ENCODE measurements around the gene TSPAN12.

The TSPAN12 gene

DNA sequence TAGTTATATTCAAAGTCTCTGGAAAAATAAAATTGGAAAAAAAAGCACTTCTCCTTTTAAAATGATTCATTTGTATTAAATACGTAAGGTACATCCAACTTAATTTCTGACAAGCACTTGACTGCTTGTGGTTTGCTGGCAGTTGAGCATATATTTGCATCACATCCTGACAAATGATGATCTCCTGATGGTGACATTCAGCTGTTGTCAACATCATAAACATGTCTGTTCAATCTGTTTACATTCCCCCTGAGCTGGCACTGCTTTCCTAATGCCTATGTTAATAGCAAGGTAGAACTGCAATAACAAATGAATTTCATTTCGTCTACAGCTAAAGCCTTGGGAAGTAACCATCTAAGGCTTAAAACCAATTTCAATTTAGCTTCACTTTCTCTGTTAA lies 24.4 kb downstream of the TSPAN12 start:
- DNase-seq (ENCODE audit: low read depth in 1 of 2, low spot score in 1 of 2): no peak
- Histone ChIP-seq H3K4me3 (replicated peaks; ENCODE audit: insufficient read depth, low read length) (no peak overlapping the region), H3K27ac (replicated peaks) (no peak overlapping the region)

DNA sequence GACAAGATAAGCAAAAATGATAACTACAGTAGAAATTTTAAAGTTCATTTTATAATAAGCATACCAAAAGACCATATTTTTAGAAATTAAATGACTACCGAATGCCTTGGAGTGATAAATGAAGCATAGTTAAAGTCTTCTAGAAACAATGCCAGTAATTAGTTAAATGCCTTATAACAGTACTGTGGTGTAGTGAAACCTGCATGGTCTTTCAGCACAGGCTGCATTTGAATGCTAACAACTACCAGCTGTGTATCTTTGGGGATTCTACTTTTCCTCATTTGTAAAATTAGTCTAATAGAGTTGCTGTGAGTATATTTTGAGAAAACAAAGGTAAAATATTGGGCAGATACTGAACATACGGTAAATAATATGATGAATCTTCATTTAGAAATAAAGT lies 25.1 kb downstream of the TSPAN12 start:
- no peaks in the 10 kb centered on the region for H3K27me3 ChIP-seq (ENCODE audit: insufficient read depth, poor library complexity, severe bottlenecking)
- H3K27ac ChIP-seq (replicated peaks): no peak overlapping the region
- no peak for DNase-seq (ENCODE audit: low read depth in 1 of 2, low spot score in 1 of 2)
- no peak for TF ChIP-seq GABPA (IDR thresholded peaks at IDR 0.05; ENCODE audit: low read depth)
- no peak for TF ChIP-seq POLR2AphosphoS5 (IDR thresholded peaks at IDR 0.05; ENCODE audit: low read depth)
- TF ChIP-seq, protein P1, sequence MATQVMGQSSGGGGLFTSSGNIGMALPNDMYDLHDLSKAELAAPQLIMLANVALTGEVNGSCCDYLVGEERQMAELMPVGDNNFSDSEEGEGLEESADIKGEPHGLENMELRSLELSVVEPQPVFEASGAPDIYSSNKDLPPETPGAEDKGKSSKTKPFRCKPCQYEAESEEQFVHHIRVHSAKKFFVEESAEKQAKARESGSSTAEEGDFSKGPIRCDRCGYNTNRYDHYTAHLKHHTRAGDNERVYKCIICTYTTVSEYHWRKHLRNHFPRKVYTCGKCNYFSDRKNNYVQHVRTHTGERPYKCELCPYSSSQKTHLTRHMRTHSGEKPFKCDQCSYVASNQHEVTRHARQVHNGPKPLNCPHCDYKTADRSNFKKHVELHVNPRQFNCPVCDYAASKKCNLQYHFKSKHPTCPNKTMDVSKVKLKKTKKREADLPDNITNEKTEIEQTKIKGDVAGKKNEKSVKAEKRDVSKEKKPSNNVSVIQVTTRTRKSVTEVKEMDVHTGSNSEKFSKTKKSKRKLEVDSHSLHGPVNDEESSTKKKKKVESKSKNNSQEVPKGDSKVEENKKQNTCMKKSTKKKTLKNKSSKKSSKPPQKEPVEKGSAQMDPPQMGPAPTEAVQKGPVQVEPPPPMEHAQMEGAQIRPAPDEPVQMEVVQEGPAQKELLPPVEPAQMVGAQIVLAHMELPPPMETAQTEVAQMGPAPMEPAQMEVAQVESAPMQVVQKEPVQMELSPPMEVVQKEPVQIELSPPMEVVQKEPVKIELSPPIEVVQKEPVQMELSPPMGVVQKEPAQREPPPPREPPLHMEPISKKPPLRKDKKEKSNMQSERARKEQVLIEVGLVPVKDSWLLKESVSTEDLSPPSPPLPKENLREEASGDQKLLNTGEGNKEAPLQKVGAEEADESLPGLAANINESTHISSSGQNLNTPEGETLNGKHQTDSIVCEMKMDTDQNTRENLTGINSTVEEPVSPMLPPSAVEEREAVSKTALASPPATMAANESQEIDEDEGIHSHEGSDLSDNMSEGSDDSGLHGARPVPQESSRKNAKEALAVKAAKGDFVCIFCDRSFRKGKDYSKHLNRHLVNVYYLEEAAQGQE (IDR thresholded peaks at IDR 0.05; ENCODE audit: insufficient replicate concordance, low read depth): no peak
- TF ChIP-seq SPI1 (IDR thresholded peaks at IDR 0.05; ENCODE audit: borderline replicate concordance, low read depth): no peak
- TF ChIP-seq, protein P2, sequence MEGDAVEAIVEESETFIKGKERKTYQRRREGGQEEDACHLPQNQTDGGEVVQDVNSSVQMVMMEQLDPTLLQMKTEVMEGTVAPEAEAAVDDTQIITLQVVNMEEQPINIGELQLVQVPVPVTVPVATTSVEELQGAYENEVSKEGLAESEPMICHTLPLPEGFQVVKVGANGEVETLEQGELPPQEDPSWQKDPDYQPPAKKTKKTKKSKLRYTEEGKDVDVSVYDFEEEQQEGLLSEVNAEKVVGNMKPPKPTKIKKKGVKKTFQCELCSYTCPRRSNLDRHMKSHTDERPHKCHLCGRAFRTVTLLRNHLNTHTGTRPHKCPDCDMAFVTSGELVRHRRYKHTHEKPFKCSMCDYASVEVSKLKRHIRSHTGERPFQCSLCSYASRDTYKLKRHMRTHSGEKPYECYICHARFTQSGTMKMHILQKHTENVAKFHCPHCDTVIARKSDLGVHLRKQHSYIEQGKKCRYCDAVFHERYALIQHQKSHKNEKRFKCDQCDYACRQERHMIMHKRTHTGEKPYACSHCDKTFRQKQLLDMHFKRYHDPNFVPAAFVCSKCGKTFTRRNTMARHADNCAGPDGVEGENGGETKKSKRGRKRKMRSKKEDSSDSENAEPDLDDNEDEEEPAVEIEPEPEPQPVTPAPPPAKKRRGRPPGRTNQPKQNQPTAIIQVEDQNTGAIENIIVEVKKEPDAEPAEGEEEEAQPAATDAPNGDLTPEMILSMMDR (IDR thresholded peaks at IDR 0.05; ENCODE audit: insufficient read depth, low read length): no peak
- H3K4me3 ChIP-seq (replicated peaks; ENCODE audit: insufficient read depth, low read length): no peak overlapping the region

More for the DNA sequence above, 24.4 kb downstream of the TSPAN12 start:
- H3K27me3 ChIP-seq (ENCODE audit: insufficient read depth, poor library complexity, severe bottlenecking): no peaks in the 10 kb centered on the region
- TF ChIP-seq, protein P2 (IDR thresholded peaks at IDR 0.05; ENCODE audit: insufficient read depth, low read length): no peak
- TF ChIP-seq SPI1 (IDR thresholded peaks at IDR 0.05; ENCODE audit: borderline replicate concordance, low read depth): no peak
- no peak for TF ChIP-seq POLR2AphosphoS5 (IDR thresholded peaks at IDR 0.05; ENCODE audit: low read depth)
- no peak for TF ChIP-seq GABPA (IDR thresholded peaks at IDR 0.05; ENCODE audit: low read depth)
- TF ChIP-seq, protein P1 (IDR thresholded peaks at IDR 0.05; ENCODE audit: insufficient replicate concordance, low read depth): no peak

DNA sequence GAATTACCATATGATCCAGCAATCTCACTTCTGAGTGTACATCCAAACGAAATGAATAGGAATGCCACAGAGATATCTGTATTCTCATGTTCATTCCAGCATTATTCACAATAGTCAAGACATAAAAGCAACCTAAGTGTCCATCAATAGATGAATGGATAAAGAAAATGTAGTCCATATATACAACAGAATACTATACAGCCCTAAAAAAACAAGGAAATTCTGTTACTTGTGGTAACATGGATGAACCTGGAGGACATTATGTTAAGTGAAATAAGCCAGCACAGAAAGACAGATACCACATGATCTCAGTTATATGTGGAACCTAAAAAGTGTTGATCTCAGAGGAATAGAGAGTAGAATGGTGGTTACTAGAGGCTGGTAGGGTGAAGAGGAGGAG lies 26.7 kb downstream of the TSPAN12 start:
- Histone ChIP-seq H3K4me3 (replicated peaks; ENCODE audit: insufficient read depth, low read length) (no peak overlapping the region), H3K27me3 (ENCODE audit: insufficient read depth, poor library complexity, severe bottlenecking) (no peaks in the 10 kb centered on the region), H3K27ac (replicated peaks) (no peak overlapping the region)
- TF ChIP-seq POLR2AphosphoS5 (IDR thresholded peaks at IDR 0.05; ENCODE audit: low read depth) (no peak), GABPA (IDR thresholded peaks at IDR 0.05; ENCODE audit: low read depth) (no peak), SPI1 (IDR thresholded peaks at IDR 0.05; ENCODE audit: borderline replicate concordance, low read depth) (no peak)
- TF ChIP-seq, protein P1 (IDR thresholded peaks at IDR 0.05; ENCODE audit: insufficient replicate concordance, low read depth): no peak
- TF ChIP-seq, protein P2 (IDR thresholded peaks at IDR 0.05; ENCODE audit: insufficient read depth, low read length): no peak
- DNase-seq (ENCODE audit: low read depth in 1 of 2, low spot score in 1 of 2): no peak

All from HL-60 (cell line).